DND-41 (cell line): ENCODE measurements around the gene SALL4.

Experiments used
- CTCF ChIP-seq: IDR thresholded peaks from 2 replicates; pipeline ENCODE4 v1.5.1; 2012; ENCODE audit warnings: borderline replicate concordance, low read length, moderate library complexity, mild to moderate bottlenecking; ENCODE audit not compliant: poor library complexity, severe bottlenecking; ENCODE audit errors: extremely low read depth
- EZH2 ChIP-seq: IDR thresholded peaks from 3 replicates; pipeline ENCODE4 v1.6.1; 2012; ENCODE audit warnings: borderline replicate concordance, low read depth, mild to moderate bottlenecking, moderate library complexity, low read length, inconsistent platforms; ENCODE audit not compliant: severe bottlenecking

GRCh38 chr20:51768759-51769517, 33.4 kb downstream of the SALL4 start:
- TF ChIP-seq CTCF: no peak
- TF ChIP-seq EZH2: no peak
